Suprapubic skin (tissue), 4 donors: Measurements from ENCODE around the gene IGLL5. TPM values are rescaled to one million over a fixed set of nuclear protein-coding genes. Genes with fewer than 3 reads are reported as not detected.

Experiments
- DNase-seq, 2 donors: peaks; one replicate each; pipeline ENCODE4 v3.0.0-alpha.2; 2019; ENCODE audit warnings: low spot score in 2 of 2
- H3K27ac ChIP-seq: fragments of 200-600 bp; sonication (generic); one replicate; pipeline ENCODE4 v1.5.1; 2019
- H3K27me3 ChIP-seq: fragments of 200-600 bp; sonication (generic); one replicate; pipeline ENCODE4 v1.5.1; 2019
- H3K36me3 ChIP-seq: fragments of 200-600 bp; sonication (generic); one replicate; pipeline ENCODE4 v1.5.1; 2019
- H3K4me1 ChIP-seq: fragments of 200-600 bp; sonication (generic); one replicate; pipeline ENCODE4 v1.5.1; 2019
- H3K4me3 ChIP-seq: fragments of 200-600 bp; sonication (generic); one replicate; pipeline ENCODE4 v1.5.1; 2019; ENCODE audit warnings: mild to moderate bottlenecking
- H3K9me3 ChIP-seq: fragments of 200-600 bp; sonication (generic); one replicate; pipeline ENCODE4 v1.5.1; 2019
- CTCF ChIP-seq, 2 donors: fragments of 200-600 bp in 1 of 2; fragments of 450-650 bp in 1 of 2; sonication (generic) in 1 of 2; IDR thresholded peaks; one replicate each; pipeline ENCODE4 v1.5.1; 2016 to 2019; ENCODE audit warnings: antibody characterized with exemption in 2 of 2, mild to moderate bottlenecking in 1 of 2, moderate library complexity in 1 of 2
- EP300 ChIP-seq: sonication (generic); formaldehyde crosslinking; IDR thresholded peaks from one replicate; pipeline ENCODE4 v1.6.1; 2017; ENCODE audit warnings: antibody characterized with exemption
- POLR2A ChIP-seq, 2 donors: fragments of 450-650 bp; IDR thresholded peaks; one replicate each; pipeline ENCODE4 v1.6.1; 2017; ENCODE audit warnings: antibody characterized with exemption in 2 of 2, mild to moderate bottlenecking in 2 of 2, moderate library complexity in 2 of 2
- POLR2AphosphoS5 ChIP-seq, 3 donors: sonication (generic); formaldehyde crosslinking; IDR thresholded peaks; one replicate each; pipeline ENCODE4 v1.6.1; 2017; ENCODE audit warnings: antibody characterized with exemption in 3 of 3
- WGBS: methylation state at CpG from one replicate; pipeline ENCODE4 v1.1.5; 2018; 5-methylcytosine and 5-hydroxymethylcytosine counted together
- total RNA-seq, 4 donors: library from RNA; depleted of rRNA; stranded (reverse); fragments of >200 nt; gene quantifications; one replicate each; pipeline ENCODE4 v1.1.0, GENCODE V29; 2016

IGLL5 gene
- total RNA-seq, 4 donors from 2014 or later = not detected

DNA sequence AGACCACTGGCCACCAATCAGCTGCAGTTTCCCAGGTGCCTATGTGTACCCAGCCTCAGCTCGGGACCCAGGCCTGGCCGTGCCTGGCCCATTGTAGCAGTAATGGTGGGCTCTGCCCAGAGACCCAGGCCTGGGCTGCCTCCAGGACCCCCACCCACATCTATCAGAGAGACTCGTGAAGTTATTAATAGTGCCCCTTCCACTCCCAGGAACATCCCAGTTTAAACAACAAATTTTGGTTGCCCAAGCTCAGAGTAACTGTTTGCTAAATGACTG is 42.5 kb downstream of the IGLL5 start:
- peaks cover 3% of the 10 kb centered on the region for H3K27me3 ChIP-seq
- no peak overlapping the region for H3K4me3 ChIP-seq
- peaks cover 4% of the 10 kb centered on the region for H3K4me1 ChIP-seq
- no peaks in the 10 kb centered on the region for H3K9me3 ChIP-seq
- no peak for TF ChIP-seq POLR2AphosphoS5 (IDR thresholded peaks at IDR 0.05)
- no peak for TF ChIP-seq EP300
- TF ChIP-seq POLR2A (IDR thresholded peaks at IDR 0.05) = no peak
- no peak for TF ChIP-seq CTCF (IDR thresholded peaks at IDR 0.05)
- 94% methylated on average over 2 of the region's 3 CpGs for WGBS
- no peak overlapping the region for H3K27ac ChIP-seq
- H3K36me3 ChIP-seq = no peaks in the 10 kb centered on the region
- no peak for DNase-seq

DNA sequence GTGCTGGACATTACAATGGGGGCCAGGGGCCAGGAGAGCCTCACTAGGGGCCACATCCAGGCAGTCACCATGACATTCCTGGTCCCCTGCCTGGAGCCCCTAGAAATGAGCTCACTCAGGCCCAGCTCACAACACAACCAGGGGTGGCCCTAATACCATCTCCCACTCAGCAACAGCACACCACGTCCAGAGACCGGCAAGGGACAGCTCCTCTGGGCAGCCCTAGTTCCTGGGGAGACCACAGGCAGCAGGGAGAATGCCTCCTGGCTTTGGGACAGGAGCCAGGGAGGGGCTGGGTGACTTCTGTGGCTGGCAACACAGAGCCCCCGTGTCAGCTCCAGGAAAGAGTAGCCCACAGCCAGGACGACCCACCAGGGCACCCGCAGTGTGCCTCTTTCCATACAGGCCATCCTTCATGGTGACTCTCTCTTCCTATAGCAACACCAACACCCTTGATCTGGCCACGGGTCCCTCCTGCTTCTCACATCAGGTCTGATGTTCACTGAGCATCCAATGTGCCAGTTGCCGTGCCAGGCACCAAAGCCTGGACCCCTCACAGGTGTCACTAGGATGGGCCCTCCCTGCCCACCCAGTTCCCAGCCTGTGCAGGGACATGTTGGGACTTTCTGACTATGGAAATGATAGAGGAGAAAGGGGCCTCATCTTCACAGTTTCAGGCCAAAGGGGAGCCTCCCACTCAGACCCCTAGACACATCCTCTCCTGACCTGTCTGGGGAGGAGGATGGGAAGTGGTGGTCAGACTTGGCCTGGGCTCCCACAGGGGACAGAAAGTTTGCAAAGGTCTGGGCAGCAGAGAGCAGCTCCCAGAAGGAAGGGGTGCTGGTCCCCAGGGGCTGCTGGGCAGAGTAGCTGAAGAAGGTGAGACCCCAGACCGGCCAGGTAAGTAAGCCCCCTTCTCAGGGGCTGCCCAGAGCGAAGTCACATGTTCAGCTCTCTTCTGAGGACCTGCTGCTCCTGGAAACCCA is 43.2 kb downstream of the IGLL5 start:
- WGBS = 84% methylated on average over 9 of the region's 9 CpGs

DNA sequence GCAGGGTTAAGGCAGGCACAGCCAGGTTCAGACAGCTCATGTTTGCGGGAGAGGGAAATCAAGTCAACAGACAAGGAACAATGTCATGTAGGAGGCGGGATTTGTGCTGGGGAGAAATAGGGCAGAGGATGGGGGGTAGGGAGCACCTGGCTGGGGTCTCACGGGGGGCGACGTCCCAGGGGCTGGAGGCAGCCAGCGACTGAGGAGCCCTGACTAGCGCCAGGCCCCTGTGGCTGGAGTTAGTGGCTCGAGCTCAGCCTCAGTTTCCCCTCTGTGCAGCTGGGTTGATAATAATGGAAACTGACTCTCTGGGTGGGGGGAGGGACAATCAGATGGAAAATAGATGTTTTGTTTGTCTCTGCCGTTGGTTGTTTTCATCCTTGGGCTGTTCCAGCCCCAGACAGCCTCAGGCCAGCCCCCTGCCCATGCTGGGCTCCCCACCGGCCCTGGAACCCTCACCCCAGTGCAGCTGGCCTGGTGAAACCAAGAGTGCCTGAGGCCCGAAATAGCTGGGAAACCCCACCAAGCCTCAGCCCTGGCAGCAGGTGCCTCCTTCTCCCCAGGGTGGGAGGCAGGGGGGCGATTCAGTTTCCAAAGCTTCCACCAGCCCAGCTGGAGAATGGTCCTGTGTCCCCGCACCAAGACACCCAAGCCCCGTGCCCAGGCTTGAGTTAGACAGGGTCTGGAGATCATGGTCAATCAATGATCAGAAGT is 44.1 kb downstream of the IGLL5 start:
- no peak for DNase-seq
- H3K27ac ChIP-seq = no peak overlapping the region
- H3K9me3 ChIP-seq = no peaks in the 10 kb centered on the region
- H3K4me1 ChIP-seq = peaks cover 4% of the 10 kb centered on the region
- H3K36me3 ChIP-seq = no peaks in the 10 kb centered on the region
- TF ChIP-seq EP300 = no peak
- H3K4me3 ChIP-seq = no peak overlapping the region
- WGBS = 75% methylated on average over 10 of the region's 14 CpGs
- peaks cover 3% of the 10 kb centered on the region for H3K27me3 ChIP-seq

More for the DNA sequence above, 43.2 kb downstream of the IGLL5 start:
- no peaks in the 10 kb centered on the region for H3K9me3 ChIP-seq
- H3K36me3 ChIP-seq = no peaks in the 10 kb centered on the region
- H3K4me1 ChIP-seq = peaks cover 4% of the 10 kb centered on the region
- TF ChIP-seq POLR2A (IDR thresholded peaks at IDR 0.05) (no peak), CTCF (IDR thresholded peaks at IDR 0.05) (no peak), POLR2AphosphoS5 (IDR thresholded peaks at IDR 0.05) (no peak), EP300 (no peak)
- H3K4me3 ChIP-seq = no peak overlapping the region
- H3K27ac ChIP-seq = no peak overlapping the region
- no peak for DNase-seq
- peaks cover 3% of the 10 kb centered on the region for H3K27me3 ChIP-seq

GRCh38 chr22:22932512-22932941 is 44.9 kb downstream of the IGLL5 start:
- no peaks in the 10 kb centered on the region for H3K9me3 ChIP-seq
- no peak for TF ChIP-seq EP300
- TF ChIP-seq POLR2AphosphoS5 (IDR thresholded peaks at IDR 0.05) = no peak
- TF ChIP-seq POLR2A (IDR thresholded peaks at IDR 0.05) = no peak
- TF ChIP-seq CTCF (IDR thresholded peaks at IDR 0.05) = no peak
- peaks cover 3% of the 10 kb centered on the region for H3K27me3 ChIP-seq
- peaks cover 4% of the 10 kb centered on the region for H3K4me1 ChIP-seq
- no peak for DNase-seq
- no peaks in the 10 kb centered on the region for H3K36me3 ChIP-seq
- H3K4me3 ChIP-seq = no peak overlapping the region
- H3K27ac ChIP-seq = no peak overlapping the region
- no CpG with 5 or more reads among the region's 6 CpGs for WGBS

- no peak overlapping the region for H3K27ac ChIP-seq
- WGBS = 90% methylated on average over 8 of the region's 8 CpGs
- H3K9me3 ChIP-seq = no peaks in the 10 kb centered on the region
- no peak for DNase-seq
- peaks cover 4% of the 10 kb centered on the region for H3K4me1 ChIP-seq
- H3K36me3 ChIP-seq = no peaks in the 10 kb centered on the region
- TF ChIP-seq CTCF (IDR thresholded peaks at IDR 0.05) (no peak), EP300 (no peak), POLR2A (IDR thresholded peaks at IDR 0.05) (no peak), POLR2AphosphoS5 (IDR thresholded peaks at IDR 0.05) (no peak)
- H3K27me3 ChIP-seq = peaks cover 3% of the 10 kb centered on the region
- no peak overlapping the region for H3K4me3 ChIP-seq
Measured at GRCh38 chr22:22933100-22933806, 45.6 kb downstream of the IGLL5 start.
